ENCODE results near the gene BICD1. TPM values are rescaled to one million over a fixed set of nuclear protein-coding genes. Genes with fewer than 3 reads are reported as not detected.

Gene BICD1
- total and polyA plus RNA-seq, 2 of the 13 experiments (the other 11 are each of a cell fraction or from before 2014, with no cell fraction given) = 4.5 to 5.2 TPM

GRCh38 chr12:32106517-32107358 lies at the start of gene BICD1 (continued):
- TF ChIP-seq BATF2 (CRISPR knock-in tag; IDR thresholded peaks at IDR 0.05) = no peak
- TF ChIP-seq ZNF160 (CRISPR knock-in tag; IDR thresholded peaks at IDR 0.05) = peak; percentile 52; the same call in 1 of the 2 replicates
- peak; percentile 78; the same call in 1 of the 2 replicates for TF ChIP-seq ZFAT (CRISPR knock-in tag; conservative IDR thresholded peaks at IDR 0.05)
- peak in 1 of 2 experiments; percentile 84; a peak in 2 of 4 replicates for TF ChIP-seq KLF16 (CRISPR knock-in tag; IDR thresholded peaks at IDR 0.05)
- no peak for TF ChIP-seq ZFP36 (IDR thresholded peaks at IDR 0.05; ENCODE audit: borderline replicate concordance, low read depth, low read length, partially characterized antibody)
- TF ChIP-seq CHD4 (IDR thresholded peaks at IDR 0.05; ENCODE audit: borderline replicate concordance, low read length) = no peak
- TF ChIP-seq ZSCAN31 (CRISPR knock-in tag; IDR thresholded peaks at IDR 0.05; ENCODE audit: low read depth) = peak; percentile 81
- TF ChIP-seq KLF6 (CRISPR knock-in tag; IDR thresholded peaks at IDR 0.05) = peak; percentile 28; the same call in 1 of the 2 replicates
- peak; percentile 67; the same call in 1 of the 2 replicates for TF ChIP-seq ZNF33B (CRISPR knock-in tag; IDR thresholded peaks at IDR 0.05)
- TF ChIP-seq SOX6 (IDR thresholded peaks at IDR 0.05) = no peak
- peak; percentile 51 for TF ChIP-seq SOX6 (CRISPR knock-in tag; IDR thresholded peaks at IDR 0.05)
- no peak for TF ChIP-seq REXO4 (CRISPR knock-in tag; IDR thresholded peaks at IDR 0.05; ENCODE audit: borderline replicate concordance)
- TF ChIP-seq MEIS1 (CRISPR knock-in tag; IDR thresholded peaks at IDR 0.05; ENCODE audit: borderline replicate concordance) = no peak
- peak; percentile 46; the same call in 1 of the 2 replicates for TF ChIP-seq NFAT5 (CRISPR knock-in tag; IDR thresholded peaks at IDR 0.05)
- no peak for TF ChIP-seq ZNF766 (CRISPR knock-in tag; IDR thresholded peaks at IDR 0.05; ENCODE audit: borderline replicate concordance)
- TF ChIP-seq HHEX (CRISPR knock-in tag; IDR thresholded peaks at IDR 0.05) = no peak
- no peak for TF ChIP-seq JARID2 (CRISPR knock-in tag; IDR thresholded peaks at IDR 0.05; ENCODE audit: insufficient replicate concordance)
- TF ChIP-seq ZNF569 (CRISPR knock-in tag; IDR thresholded peaks at IDR 0.05; ENCODE audit: borderline replicate concordance) = no peak
- TF ChIP-seq MYPOP (CRISPR knock-in tag; IDR thresholded peaks at IDR 0.05) = peak; percentile 55; the same call in 1 of the 2 replicates
- peak; percentile 21; the same call in 1 of the 2 replicates for TF ChIP-seq SP4 (CRISPR knock-in tag; IDR thresholded peaks at IDR 0.05)
- no peak for TF ChIP-seq ZNF34 (CRISPR knock-in tag; IDR thresholded peaks at IDR 0.05; ENCODE audit: borderline replicate concordance)

Measured in HepG2 (cell line).